PFSK-1 (cell line): ENCODE results near the gene HSD17B4.

Experiments used
- FOXP2 ChIP-seq: optimal IDR thresholded peaks from 2 replicates; pipeline ENCODE3; 2011; ENCODE audit warnings: borderline replicate concordance, control low read depth, inconsistent platforms; ENCODE audit not compliant: insufficient read depth; ENCODE audit errors: extremely low read length, extremely low read depth
- POLR2AphosphoS5 ChIP-seq: IDR thresholded peaks from 2 replicates; pipeline ENCODE4 v1.6.1; 2012; ENCODE audit warnings: low read depth, mild to moderate bottlenecking, control low read depth, low read length, moderate library complexity
- SIN3A ChIP-seq: IDR thresholded peaks from 2 replicates; pipeline ENCODE4 v1.6.1; 2012; ENCODE audit warnings: mild to moderate bottlenecking, low read length, moderate library complexity, borderline replicate concordance; ENCODE audit not compliant: insufficient read depth
- TAF1 ChIP-seq: IDR thresholded peaks from 2 replicates; pipeline ENCODE4 v1.6.1; 2012; ENCODE audit warnings: low read length, control low read depth, borderline replicate concordance; ENCODE audit not compliant: insufficient read depth
- TF ChIP-seq, protein P1 (sequence below), 2 experiments: IDR thresholded peaks; 2 replicates each; pipeline versions ENCODE4 v1.6.1 to v1.8.0; 2011 to 2012; ENCODE audit warnings: low read depth in 2 of 2, low read length in 2 of 2, control low read depth in 1 of 2, inconsistent platforms in 1 of 2, mild to moderate bottlenecking in 1 of 2, moderate library complexity in 1 of 2; ENCODE audit not compliant: insufficient read depth in 1 of 2

The HSD17B4 gene

DNA sequence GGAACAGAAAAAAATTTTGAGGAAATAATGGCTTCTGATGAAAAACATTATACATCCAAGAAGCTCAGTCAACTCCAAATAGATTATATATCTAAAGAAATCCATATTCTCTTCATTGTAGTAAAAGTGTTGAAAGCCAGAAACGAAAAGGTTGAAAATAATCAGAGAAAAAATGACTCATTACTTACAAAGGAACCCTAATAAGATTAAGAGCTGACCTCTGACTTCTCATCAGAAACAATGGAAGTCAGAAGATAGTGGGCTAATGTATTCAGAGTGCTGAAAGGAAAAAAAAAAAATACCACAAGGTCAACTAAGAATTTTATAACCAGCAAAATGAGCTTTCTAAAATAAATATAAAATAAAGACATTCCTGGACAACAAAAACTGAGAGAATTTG, 60.0 kb downstream of the HSD17B4 start:
- TF ChIP-seq TAF1, result no peak
- TF ChIP-seq FOXP2, result no peak

DNA sequence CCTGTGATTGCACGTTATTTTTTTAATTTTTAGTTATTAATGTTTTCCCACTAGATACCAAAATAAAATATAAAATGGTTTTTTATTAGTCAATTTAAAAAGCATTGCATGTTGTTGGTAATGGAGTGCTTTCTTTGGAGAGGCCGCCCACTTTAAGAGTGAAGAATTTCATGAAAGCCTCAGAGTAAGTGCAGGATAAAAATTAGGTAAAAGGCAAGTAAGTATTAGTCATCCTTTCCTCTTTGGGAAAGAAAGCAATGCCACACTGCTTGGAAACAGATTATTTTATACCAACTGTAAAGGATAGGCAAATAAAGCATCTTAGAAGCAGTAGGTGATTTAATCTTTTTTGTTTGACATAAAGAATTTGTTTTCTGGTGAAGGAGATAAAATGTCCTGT, 62.9 kb downstream of the HSD17B4 start:
- TF ChIP-seq TAF1 (no peak), SIN3A (no peak), FOXP2 (no peak), POLR2AphosphoS5 (no peak)

DNA sequence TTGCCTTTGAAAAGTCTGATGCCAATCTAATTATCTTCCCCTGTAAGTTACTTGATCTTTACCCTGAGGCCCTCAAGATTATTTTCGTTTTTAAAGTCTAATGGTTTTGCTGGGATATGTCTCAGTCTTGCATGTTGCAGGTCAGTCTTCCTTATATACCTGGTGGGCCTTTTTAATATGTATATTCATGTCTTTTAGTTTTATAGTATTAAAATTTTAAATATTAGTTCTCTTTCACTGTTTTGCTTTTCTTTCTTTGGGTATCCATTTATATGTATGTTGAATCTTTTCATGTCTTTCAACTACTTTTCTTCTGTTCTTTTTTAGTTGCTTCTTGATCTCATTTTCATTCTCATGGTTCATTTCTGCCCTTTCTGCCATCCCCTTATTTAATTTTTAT, 68.9 kb downstream of the HSD17B4 start:
- TF ChIP-seq TAF1 (no peak), FOXP2 (no peak), SIN3A (no peak), POLR2AphosphoS5 (no peak)
- TF ChIP-seq, protein P1, sequence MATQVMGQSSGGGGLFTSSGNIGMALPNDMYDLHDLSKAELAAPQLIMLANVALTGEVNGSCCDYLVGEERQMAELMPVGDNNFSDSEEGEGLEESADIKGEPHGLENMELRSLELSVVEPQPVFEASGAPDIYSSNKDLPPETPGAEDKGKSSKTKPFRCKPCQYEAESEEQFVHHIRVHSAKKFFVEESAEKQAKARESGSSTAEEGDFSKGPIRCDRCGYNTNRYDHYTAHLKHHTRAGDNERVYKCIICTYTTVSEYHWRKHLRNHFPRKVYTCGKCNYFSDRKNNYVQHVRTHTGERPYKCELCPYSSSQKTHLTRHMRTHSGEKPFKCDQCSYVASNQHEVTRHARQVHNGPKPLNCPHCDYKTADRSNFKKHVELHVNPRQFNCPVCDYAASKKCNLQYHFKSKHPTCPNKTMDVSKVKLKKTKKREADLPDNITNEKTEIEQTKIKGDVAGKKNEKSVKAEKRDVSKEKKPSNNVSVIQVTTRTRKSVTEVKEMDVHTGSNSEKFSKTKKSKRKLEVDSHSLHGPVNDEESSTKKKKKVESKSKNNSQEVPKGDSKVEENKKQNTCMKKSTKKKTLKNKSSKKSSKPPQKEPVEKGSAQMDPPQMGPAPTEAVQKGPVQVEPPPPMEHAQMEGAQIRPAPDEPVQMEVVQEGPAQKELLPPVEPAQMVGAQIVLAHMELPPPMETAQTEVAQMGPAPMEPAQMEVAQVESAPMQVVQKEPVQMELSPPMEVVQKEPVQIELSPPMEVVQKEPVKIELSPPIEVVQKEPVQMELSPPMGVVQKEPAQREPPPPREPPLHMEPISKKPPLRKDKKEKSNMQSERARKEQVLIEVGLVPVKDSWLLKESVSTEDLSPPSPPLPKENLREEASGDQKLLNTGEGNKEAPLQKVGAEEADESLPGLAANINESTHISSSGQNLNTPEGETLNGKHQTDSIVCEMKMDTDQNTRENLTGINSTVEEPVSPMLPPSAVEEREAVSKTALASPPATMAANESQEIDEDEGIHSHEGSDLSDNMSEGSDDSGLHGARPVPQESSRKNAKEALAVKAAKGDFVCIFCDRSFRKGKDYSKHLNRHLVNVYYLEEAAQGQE (IDR thresholded peaks at IDR 0.05; ENCODE audit: insufficient read depth in 1 of 2, low read depth in 2 of 2, low read length in 2 of 2), result no peak

DNA sequence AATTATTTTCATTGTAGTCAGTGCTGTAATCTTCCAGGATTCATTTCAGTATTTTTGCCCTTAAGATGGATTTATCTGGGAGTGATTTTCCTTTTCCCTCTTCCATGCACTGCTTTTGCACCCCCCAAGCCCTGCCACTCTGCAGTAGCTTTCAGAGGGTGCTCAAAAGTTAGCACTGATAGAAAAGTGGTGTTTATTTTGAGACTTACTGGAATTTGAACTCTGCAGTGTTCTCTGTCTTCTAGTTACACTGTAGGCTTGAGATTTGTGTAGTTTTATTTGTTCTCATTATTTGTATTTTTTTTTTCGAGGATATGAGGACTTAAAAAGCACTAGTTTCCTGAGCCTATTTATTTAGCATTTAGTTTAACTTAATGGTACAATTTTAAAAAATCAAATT, 70.5 kb downstream of the HSD17B4 start:
- no peak for TF ChIP-seq TAF1
- TF ChIP-seq POLR2AphosphoS5, result no peak
- no peak for TF ChIP-seq FOXP2
- TF ChIP-seq, protein P1 (IDR thresholded peaks at IDR 0.05; ENCODE audit: insufficient read depth in 1 of 2, low read depth in 2 of 2, low read length in 2 of 2), result no peak

DNA sequence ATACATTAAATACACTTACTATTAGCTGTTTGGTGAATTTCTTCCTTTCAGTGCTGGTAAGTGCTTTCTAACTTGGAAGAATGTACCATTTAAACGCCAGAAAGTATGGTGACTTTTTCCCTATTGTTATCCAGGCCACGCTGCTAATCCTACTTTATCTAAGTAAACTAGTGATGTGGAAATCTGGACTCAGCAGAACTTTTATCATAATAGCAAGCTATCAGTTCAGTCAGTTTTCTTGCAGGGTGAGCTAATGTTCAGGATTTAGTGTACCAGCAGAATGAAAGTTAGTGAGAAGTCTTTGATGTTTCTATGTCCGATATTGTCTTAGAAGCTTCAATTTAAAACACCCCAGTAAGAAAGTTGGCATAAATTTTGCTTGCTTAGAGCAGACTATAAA, 72.2 kb downstream of the HSD17B4 start:
- TF ChIP-seq, protein P1 (IDR thresholded peaks at IDR 0.05; ENCODE audit: insufficient read depth in 1 of 2, low read depth in 2 of 2, low read length in 2 of 2), result no peak
- no peak for TF ChIP-seq TAF1
- no peak for TF ChIP-seq SIN3A
- no peak for TF ChIP-seq POLR2AphosphoS5
- TF ChIP-seq FOXP2, result no peak

DNA sequence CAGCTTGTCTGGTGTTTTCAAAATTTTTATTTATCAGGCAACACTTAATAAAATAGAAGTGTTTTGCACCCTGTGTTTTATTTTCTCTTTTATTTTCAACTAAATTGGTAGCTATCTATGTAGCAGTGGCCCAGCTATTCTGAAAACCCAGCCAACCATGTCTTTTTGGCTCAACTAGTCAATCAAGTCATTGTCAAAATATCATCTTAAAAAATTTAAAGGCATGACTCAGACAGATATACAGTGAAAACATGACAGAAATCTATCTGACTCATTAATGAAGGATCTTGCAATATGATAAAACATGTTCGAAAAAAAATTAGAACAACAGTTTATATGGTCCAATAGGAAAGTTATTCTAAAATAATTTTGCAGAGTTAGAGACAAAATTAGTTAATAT, 75.1 kb downstream of the HSD17B4 start:
- TF ChIP-seq, protein P1 (IDR thresholded peaks at IDR 0.05; ENCODE audit: insufficient read depth in 1 of 2, low read depth in 2 of 2, low read length in 2 of 2), result no peak
- TF ChIP-seq SIN3A (no peak), FOXP2 (no peak), TAF1 (no peak), POLR2AphosphoS5 (no peak)
